Measurements from ENCODE around the gene LPO. TPM values are rescaled to one million over a fixed set of nuclear protein-coding genes. Genes with fewer than 3 reads are reported as not detected.

The LPO gene
- total RNA-seq, 1 donor from 2014 or later: not detected

DNA sequence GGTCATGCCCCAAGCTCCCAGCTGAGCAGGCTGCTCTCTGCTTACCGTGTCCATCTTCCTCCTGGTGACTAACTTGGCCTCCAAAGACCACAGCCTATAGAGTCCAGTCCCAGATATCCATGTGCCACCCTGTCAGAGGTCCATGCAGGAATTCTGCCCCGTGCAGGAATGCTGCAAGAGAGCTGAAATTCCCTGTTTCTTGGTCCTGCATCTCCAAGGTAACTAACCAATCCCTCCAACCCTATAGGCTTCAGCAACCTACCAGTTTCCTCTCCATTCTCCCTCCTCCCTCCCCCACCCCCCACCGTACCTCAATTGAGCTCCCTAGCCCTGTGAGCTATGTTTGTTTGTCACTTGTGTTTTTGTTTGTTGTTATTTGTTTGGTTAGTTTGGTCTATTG is 9.7 kb upstream of the LPO start:
- DNase-seq (ENCODE audit: low spot score): no peak
- ATAC-seq: no peak

DNA sequence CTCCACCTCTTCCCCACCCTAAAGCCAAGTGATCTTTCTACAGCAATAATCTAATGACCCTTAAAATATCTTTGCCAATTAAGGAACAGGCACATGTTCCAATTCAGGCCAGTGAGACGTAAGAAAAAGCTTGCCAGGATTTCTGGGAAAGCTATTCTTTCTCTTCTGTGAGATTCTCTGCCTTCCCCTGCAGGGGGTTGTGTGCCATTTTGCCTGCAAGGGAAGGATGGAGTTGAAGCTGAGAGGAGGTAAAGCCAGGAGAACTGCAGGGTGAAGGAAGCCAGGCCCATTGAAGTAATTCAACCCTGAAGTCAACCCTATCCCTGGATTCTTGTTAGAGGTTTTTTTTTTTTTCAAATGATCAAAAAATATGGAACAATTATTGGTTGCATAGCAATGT is 9.0 kb upstream of the LPO start:
- DNase-seq (ENCODE audit: low spot score) (no peak), ATAC-seq (no peak)

DNA sequence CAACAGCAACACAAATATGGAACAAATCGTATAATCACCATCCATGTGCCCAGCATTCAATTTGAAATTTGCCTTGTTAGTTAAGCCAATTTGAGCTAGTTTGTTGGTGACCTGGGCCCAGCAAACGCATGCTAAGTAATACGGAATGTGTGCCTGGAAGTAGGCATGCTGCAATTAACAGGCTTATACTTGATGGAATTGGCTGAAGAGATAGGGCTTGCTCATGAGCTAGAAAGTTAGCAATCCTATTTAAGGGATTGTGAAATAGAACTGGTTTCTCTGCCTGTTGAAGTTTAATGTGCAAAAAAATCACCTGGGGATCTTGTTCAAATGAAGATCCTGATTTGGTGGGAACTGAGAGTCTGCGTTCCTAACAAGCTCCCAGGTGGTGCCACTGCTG is 8.5 kb upstream of the LPO start:
- ATAC-seq: no peak
- DNase-seq (ENCODE audit: low spot score): no peak

DNA sequence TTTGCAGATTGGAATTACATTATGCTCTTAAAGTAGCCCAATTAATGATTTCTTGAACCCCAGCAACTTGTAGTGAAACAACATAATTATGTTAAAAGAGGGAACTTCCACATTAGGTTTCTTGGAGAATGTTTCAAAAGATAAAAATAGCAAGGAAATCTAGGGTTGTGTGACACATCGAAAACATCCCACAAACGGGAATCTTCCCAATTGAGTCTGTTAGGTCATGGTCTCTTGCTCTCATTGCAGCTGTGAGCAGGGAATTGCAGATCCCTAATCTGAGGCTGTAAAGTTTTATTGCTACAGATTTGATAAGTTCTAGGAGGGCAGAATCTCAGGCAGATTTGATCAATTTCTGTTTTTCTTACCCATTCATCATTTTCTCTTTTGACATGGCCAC is 6.7 kb upstream of the LPO start:
- ATAC-seq: no peak

DNA sequence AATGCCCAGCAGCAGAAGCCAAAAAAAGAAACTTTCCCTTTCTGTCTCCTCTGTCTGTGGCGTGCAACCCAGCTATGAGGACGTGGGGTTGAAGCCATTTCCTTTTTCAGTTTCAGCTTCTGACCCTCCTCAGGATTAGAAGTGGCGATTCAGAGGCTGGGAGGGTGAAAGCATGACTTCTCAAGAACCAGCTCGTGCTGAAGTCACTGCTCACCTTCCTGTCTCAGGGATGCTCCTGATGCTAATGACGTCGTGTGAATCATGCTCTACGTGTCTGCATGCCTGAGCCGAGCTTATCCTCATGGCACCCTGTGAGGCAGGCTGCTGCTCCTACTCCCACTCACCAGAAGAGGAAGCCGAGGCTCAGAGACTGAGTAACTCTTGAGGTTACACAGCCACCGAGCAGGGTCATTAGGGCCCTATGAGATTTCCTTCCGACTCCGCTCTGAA is 5.7 kb upstream of the LPO start:
- ATAC-seq (peak; percentile 35), DNase-seq (ENCODE audit: low spot score) (no peak)

More for the DNA sequence above, 6.7 kb upstream of the LPO start:
- DNase-seq (ENCODE audit: low spot score): no peak

DNA sequence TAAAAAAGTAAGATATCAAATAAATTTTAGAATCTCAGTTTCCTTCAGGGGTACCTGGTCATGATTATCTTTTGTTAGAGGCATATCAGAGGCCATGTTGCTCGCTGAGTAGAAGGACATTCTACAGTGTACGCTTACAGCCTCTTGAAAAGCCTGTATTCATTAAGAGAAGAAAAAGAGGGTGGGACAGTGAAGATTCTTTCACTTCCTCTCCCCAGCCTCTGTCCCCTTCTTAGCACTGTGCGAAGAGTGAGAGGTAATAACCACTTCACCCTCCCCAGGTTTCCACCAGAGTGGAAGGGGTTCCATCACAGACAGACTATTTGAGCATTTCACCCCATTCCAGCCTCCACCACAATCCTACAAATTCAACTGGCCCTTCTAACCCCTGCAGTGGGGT is 4.8 kb upstream of the LPO start:
- DNase-seq (ENCODE audit: low spot score) (no peak), ATAC-seq (peak; percentile 13)

DNA sequence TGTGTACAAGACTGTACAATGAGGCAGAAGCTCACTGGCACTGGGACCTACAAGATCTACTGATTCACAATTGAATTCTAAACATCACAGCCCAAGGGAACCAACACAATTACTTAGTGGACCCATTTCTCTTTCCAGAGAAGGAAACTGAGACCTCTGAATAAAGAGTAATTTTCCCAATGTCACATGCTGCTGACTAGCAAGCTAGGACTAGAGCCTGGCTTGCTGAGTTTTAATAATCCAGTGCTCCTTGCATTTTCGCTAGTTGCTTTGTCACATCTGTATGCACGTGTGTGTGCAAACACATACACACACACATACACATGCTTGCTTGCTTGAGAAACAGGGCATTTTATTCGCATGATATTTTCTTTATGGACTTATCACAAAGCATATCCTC is 3.9 kb upstream of the LPO start:
- no peak for ATAC-seq
- no peak for DNase-seq (ENCODE audit: low spot score)

DNA sequence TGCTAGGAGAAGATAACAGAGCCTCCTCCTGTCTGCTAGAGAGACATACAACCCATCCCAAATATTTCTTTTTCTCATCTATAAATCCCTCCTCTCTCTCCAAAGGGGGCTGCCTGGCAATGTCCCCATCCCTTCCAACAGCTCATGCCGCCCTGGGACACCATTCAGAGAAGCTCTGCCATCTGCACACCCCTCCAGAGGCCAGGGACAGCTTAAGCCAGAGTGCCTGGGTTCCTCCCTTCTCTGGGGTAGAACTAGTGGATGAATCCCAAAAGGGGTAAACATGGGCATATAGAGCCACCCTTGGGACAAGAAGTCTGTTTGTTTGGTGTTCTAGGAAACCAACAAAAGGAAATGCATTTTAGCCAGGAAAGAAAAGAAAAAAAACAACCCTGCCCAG is 2.6 kb upstream of the LPO start:
- ATAC-seq (no peak), DNase-seq (ENCODE audit: low spot score) (no peak)

DNA sequence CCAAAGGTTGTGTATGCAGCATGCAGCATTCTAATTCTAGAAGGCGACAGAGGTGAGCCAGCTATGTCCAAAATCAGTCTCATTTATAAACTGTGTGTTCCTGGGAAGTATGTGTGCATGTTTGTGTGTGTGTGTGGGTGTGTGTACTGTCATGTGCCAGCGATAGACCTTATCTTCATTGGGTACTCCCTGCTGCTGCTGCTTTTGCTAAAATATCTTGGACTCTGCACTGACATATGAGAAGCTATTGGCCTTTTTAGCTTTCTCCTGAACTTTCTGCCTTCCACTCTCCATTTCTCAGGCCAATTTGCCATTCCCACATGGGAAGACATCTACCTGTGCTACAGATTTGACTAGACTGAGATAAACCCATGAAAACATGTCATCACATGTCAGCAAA is 2.0 kb upstream of the LPO start:
- DNase-seq (ENCODE audit: low spot score) (no peak), ATAC-seq (no peak)

DNA sequence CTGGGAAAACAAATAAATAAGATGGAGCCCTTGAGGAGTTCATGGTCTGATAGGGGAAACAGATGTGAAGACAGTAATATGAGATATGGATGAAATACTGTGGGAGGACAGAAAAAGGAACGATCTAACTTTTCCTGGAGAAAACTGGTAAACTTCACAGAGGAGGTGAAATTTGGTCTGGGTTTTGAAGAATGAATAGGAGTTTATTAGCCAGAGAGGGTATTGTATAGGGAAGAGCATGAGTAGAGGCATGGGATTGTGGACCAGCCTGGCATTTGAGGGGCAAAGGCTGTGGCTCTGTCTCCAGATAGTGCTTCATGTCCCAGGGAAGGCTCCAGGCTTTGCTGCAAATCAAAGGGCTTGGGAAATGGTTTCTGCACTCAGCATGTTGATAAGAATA is 1.6 kb downstream of the LPO start:
- ATAC-seq: no peak
- no peak for DNase-seq (ENCODE audit: low spot score)

DNA sequence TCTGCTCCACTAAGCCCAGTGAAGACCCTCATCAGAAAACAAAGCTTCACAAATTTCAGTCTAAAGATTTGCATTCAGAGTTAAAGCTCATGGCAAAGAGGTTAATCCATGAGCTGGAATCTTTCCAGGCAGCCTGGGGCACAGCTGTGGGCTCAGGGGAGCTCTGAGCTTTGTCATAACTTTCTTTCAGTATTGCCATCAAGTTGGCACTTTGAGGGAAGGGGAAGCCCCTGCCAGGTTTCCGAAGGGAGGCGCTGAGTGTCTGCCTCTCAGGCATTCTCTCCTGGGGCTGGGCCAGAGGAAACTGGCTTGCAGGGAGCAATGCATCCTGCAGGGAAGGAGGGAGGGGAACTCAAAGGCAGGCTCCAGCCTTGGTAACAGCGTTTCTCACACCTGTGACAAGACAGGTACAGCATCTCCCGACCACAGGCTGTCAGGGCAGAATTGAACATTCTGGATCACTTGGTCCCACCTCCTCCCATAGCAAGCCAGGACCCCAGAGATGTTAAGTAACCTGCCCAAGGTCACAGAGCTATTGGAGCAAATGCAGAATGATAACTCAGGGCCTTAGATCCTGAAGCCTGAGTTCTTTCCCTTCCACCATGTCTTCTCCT is 3.9 kb downstream of the LPO start:
- no peak for ATAC-seq

DNA sequence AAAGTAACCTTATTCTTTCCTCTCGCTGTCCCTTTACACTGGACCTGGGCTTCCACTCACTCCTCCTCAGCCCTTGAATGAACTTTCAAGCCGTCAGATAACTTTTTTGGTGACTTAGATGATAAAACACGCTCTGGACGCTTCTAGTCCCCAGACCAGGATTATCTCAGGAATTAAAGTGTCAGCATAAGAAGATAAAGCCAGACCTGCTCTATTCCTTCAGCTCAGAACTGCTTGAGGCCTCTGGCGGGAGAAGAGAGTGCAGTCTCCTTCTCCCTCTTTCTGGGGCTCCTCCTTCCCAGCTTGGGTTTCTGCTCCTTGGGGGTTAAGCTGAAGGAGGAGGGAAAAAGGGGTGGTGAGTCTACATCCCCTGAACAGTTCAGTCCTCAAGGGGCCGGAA is 6.6 kb downstream of the LPO start:
- no peak for DNase-seq (ENCODE audit: low spot score)
- no peak for ATAC-seq

More for the DNA sequence above, 3.9 kb downstream of the LPO start:
- no peak for DNase-seq (ENCODE audit: low spot score)

DNA sequence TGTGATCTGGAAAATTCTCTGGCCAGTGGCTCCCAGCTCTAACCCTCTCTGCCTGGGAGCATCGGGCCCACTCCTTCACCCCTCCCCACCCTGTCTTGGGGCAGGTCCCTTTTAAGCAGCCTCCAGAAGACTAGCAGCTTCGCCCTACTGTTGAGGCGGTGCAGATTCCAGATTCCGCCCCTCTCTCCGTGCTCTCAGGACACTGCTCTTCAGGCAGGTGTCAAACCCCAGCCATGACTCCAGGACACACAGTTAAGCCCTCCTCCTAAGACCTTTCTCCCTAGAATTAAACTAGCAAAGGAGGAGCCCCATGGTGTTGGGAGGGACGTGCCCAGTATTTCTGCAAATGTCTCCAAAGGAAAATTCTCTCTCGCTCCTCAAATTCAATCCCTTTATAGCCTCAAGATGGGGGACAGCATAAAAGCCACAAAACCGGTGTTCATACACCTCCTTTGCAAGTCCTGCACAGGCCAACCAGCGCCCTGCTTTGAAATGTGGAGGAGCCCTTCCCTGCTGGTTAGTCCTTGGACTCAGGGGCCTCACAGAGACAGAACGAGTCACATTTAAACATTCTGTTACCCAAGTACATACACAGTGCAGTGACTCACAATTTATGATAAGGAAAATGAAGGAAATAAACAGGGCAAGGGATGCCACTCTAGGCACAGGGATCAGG is 7.2 kb downstream of the LPO start:
- no peak for ATAC-seq
- no peak for DNase-seq (ENCODE audit: low spot score)

DNA sequence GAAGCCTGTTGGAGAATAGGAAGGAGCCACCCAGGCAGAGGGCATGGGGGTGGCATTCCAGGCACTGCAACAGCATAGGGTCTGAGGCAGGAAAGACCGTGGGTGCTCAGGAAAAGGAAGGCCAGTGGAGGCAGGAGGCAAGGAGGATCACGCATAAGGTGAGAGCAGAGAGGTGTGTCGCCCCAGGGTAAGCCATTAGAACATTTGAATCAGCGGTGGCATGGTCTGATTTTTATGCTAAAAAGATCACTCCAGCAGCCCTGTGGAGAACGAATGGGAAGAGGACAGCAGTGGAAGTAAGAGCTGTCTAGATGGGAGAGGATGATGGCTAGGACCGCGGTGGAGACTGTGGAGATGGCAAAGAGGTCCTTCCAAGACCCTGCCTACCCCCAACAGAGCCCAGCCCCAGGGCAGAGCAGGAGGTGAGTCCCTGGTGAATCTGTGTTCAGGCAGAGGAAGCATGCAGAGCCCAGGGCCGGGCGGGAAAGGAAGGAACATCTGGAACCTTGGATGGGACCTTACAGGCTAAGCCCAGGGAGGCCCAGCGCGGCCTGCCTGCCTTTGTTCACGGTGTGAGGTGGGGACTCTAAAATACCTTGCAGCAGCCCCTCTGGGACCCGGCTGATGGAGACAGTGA is 7.8 kb downstream of the LPO start:
- DNase-seq (ENCODE audit: low spot score): no peak
- ATAC-seq: no peak

DNA sequence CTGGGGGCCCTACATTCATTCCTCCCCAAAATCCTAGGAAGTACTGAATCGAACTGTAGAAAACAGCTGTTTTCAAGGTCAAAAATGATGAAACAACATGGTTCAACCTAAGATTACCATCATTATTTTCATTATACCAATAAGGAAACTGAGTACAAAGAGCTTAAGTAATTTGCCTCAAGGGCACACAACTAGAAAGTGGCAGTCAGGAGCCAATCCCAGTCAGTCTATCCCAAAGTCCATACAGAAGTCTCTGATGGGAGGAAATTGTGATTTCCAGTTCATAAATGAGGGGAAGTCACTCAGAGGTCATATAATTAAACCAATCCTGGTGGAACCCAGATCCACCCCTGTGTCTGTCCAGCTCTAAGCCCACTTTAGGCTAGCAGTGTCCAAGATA is 8.4 kb downstream of the LPO start:
- DNase-seq (ENCODE audit: low spot score) (no peak), ATAC-seq (no peak)

DNA sequence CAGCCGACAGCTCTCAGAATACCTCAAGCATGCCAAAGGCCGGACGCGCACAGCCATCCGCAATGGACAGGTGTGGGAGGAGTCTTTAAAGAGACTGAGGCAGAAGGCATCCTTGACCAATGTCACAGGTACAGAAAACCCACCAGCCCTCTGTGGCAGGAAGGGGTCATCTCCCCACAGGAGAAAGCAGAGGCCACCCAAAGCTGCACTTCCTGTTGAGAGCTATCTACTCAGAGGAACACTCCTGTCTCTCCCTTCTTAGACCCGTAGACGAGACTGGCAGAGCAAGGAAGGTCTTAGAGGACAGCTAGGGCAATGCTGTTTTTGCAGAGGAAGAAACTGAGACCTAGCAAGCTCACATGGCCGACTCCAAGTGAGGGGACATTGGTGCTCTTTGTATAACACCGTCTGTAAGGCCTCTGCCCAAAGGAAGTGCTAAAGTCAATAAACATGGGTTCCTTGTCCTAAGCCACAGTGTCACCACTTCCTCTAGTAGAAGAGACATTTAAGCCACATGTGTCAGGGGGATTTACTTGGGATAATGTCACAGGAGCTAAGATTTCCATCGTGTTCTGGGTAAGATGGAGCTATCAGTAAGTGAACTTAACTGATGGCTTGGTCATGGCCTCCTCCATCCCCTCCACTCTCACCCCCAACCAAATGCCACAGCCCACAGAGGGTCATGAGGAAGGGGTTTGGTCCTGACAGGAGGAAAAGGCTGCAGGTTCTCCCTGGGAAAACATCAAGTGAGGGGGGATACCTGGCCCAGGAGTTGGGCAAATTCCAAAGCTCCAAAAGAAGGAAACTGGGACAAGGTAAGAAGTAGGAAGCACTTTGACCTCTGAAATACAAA is 9.4 kb downstream of the LPO start:
- DNase-seq (ENCODE audit: low spot score): no peak
- ATAC-seq: no peak

DNA sequence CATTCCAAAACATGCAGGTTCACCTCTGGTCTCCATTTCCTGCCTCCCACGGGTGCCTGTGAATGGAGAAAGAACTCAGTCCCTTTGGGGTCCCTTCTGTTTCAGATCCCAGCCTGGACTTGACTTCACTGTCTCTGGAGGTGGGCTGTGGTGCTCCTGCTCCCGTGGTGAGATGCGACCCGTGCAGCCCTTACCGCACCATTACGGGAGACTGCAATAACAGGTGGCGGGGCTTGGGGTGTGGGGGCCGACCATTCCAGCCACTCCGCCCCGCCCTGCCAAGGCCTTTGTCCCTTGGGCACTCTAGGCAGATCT is 10.5 kb downstream of the LPO start:
- no peak for DNase-seq (ENCODE audit: low spot score)
- ATAC-seq: no peak

DNA sequence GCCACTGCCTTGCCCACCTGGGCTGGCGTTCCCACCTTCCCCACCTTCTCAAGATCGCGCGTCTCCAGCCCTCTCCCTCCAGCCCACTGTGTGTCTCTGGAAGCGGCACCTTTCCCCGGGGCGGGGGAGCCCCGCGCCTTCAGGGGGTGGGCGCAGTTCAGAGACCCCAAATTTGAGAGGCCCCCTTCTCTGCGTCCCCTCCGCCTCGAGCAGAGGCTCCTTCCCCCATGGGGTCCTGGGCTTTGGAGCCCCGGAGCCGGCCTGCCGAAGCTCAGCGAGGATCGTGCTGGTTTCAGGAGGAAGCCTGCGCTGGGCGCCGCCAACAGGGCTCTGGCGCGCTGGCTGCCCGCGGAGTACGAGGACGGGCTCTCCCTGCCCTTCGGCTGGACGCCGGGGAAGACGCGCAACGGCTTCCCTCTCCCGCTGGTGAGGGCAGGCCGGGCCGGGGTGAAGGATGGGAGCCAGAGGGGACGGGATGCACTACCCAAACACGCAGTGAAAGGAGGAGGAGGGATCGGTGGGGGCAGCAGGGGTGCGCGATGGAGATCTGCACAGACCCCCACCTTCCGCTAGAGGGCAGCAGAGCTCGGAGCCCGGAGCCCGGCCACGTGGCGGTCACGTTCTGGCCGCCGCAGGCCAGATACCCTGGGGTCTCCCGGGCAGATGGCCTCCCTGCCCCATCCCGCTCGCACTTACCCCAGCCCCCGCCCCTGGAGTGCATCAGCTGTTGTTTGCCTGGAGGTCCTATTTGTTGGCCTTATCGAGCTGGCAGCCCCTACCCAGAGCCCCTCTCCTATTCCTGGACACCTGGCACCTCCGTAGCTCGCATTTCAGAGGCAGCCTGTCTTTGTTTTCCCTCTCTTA is 11.1 kb downstream of the LPO start:
- peak; percentile 97 for ATAC-seq
- DNase-seq (ENCODE audit: low spot score): peak; percentile 72

DNA sequence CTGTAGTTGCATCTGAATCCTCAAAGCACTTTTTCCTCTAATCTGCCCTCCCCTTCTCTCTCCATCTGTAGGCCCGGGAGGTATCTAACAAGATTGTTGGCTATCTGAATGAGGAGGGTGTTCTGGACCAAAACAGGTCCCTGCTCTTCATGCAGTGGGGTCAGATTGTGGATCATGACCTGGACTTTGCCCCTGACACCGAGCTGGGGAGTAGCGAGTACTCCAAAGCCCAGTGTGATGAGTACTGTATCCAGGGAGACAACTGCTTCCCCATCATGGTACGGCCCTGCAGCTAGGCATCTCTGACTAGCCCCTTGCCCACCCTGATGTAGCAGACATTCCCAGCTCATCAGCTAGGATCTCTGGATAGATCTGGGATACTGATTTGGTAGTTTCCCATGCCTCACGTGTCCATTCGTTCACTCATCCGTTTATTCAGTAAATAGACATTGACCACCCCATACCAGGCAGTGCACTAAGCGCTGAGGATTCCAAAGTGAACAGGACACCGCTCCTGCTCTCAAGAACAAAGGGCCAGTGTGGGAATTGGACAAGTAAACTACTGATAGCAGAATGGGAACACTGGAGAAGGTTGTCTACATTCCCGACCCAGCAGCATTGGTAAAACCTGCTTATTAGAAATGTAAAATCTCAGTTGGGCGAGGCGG is 12.1 kb downstream of the LPO start:
- DNase-seq (ENCODE audit: low spot score) (no peak), ATAC-seq (peak; percentile 43)

DNA sequence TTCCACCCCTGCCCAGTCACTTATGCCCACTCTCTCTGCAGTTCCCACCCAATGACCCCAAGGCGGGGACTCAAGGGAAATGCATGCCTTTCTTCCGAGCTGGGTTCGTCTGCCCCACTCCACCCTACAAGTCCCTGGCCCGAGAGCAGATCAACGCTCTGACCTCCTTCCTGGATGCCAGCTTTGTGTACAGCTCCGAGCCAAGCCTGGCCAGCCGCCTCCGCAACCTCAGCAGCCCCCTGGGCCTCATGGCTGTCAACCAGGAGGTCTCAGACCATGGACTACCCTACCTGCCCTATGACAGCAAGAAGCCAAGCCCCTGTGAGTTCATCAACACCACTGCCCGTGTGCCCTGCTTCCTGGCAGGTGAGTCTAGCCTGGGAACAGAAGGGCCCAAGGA is 13.8 kb downstream of the LPO start:
- ATAC-seq (no peak), DNase-seq (ENCODE audit: low spot score) (no peak)

All from left lobe of liver (tissue), 2 donors.